Measurements from ENCODE around the gene PHOSPHO1. TPM values are rescaled to one million over a fixed set of nuclear protein-coding genes. Genes with fewer than 3 reads are reported as not detected.
"Not testable (repeated sequence)": the region's sequence is repeated elsewhere in the genome, so short reads cannot be mapped to it uniquely, and the experiment has no call there.

PHOSPHO1 gene
- total RNA-seq, 1 experiment from 2014 or later = 0.39 TPM

DNA sequence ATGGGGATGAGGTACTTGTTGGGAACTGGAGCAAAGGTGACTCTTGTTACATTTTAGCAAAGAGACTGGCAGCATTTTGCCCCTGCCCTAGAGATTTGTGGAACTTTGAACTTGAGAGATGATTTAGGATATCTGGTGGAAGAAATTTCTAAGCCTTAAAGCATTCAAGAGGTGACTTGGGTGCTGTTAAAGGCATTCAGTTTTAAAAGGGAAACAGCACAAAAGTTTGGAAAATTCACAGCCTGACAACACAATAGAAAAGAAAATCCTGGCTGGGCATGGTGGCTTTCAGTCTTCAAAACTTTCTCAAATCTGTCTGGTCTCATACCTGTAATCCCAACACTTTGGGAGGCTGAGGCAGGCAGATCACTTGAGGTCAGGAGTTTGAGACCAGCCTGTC is 46.1 kb downstream of the PHOSPHO1 start:
- H3K36me3 ChIP-seq; H3K27me3 ChIP-seq (replicated peaks); DNase-seq (ENCODE audit: low read depth in 1 of 2, low spot score in 2 of 2); H3K27ac ChIP-seq; H3K4me3 ChIP-seq: not testable (repeated sequence)
- Histone ChIP-seq H3K9me3 (replicated peaks) (peaks cover 11% of the 10 kb centered on the region), H3K4me1 (replicated peaks) (peaks cover 12% of the 10 kb centered on the region)

DNA sequence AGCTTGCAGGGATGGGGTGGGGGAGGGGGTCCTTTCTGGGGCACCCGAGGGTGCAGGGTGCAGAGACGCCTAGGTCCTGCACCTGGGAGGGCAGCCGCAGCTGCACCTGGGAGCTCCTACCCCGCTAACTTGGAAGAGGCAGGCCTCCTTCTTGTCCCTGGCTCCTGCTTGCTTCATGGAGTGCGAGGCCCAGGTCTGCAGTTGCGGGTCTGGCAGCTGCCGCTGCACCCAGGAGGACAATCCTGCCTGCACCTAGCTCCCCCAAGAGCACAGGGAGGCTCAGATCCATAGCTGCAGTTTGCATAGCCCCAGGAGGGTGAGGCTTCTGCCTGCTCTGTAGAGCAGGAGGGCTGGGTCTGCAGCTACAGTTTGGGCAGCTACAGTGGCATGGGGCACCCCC is 46.8 kb downstream of the PHOSPHO1 start:
- peaks cover 12% of the 10 kb centered on the region for H3K4me1 ChIP-seq (replicated peaks)

DNA sequence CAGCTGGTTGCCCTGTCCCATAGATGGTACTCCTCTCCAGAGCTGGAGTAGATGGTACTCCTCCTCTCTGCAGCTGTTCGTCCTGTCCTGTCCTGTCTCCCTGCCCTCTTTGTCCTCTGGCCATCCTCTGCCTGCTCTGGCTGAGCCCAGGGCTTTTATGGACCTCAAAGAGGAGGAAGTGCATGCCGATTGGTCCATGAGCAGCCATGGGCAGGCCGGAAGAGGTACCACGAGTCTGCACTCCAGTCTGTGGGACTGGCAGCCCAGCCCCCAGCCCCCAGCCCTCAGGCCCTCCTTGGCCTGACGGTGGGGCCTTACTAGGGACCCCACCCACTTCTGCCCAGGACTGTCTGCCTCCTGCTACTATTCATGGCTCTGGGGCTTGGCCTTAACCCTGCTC is 47.2 kb downstream of the PHOSPHO1 start:
- H3K4me3 ChIP-seq = no peak overlapping the region
- H3K9me3 ChIP-seq (replicated peaks) = peaks cover 11% of the 10 kb centered on the region
- no peak overlapping the region for H3K27ac ChIP-seq
- no peaks in the 10 kb centered on the region for H3K36me3 ChIP-seq
- H3K4me1 ChIP-seq (replicated peaks) = peaks cover 12% of the 10 kb centered on the region
- no peaks in the 10 kb centered on the region for H3K27me3 ChIP-seq (replicated peaks)
- DNase-seq (ENCODE audit: low read depth in 1 of 2, low spot score in 2 of 2) = no peak

More for the DNA sequence above, 46.8 kb downstream of the PHOSPHO1 start:
- no peak overlapping the region for H3K27ac ChIP-seq
- H3K4me3 ChIP-seq = no peak overlapping the region
- no peaks in the 10 kb centered on the region for H3K36me3 ChIP-seq
- no peak for DNase-seq (ENCODE audit: low read depth in 1 of 2, low spot score in 2 of 2)
- no peaks in the 10 kb centered on the region for H3K27me3 ChIP-seq (replicated peaks)
- H3K9me3 ChIP-seq (replicated peaks) = peaks cover 11% of the 10 kb centered on the region

DNA sequence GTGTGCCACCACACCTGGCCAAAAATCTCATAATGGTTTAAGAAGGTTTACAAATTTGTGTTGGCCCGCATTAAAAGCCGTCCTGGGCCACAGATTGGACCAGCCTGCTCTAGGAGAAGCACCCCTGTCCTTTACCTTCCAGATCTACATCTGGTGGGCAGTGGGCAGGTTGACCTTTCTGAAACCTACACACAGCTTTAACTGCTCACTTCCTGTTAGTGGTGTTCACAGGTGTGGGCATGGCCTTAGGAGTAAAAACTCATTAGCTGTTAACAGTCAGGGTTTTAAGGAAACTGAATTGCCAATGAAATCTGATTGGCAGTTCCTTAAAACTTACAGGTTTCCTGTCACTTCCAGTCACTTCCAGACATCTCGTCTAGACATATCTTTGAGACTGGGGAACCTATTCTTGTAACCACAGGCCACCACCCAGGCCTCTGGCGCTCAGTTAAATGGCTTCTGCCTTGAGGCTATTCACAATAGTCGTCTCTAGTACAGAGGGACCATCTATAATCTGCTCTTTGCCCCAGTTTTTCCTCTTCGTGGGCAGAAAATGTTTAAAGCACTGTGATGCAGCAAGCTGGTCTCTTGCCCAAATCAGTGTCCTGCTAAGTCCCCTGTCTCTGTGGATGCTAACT is 49.5 kb downstream of the PHOSPHO1 start:
- H3K4me3 ChIP-seq = no peak overlapping the region
- DNase-seq (ENCODE audit: low read depth in 1 of 2, low spot score in 2 of 2) = no peak
- no peak overlapping the region for H3K27ac ChIP-seq
- peaks cover 21% of the 10 kb centered on the region for H3K9me3 ChIP-seq (replicated peaks)
- no peaks in the 10 kb centered on the region; the same call in 1 of the 2 replicates for H3K4me1 ChIP-seq (replicated peaks)
- H3K27me3 ChIP-seq (replicated peaks) = no peaks in the 10 kb centered on the region
- H3K36me3 ChIP-seq = no peaks in the 10 kb centered on the region

DNA sequence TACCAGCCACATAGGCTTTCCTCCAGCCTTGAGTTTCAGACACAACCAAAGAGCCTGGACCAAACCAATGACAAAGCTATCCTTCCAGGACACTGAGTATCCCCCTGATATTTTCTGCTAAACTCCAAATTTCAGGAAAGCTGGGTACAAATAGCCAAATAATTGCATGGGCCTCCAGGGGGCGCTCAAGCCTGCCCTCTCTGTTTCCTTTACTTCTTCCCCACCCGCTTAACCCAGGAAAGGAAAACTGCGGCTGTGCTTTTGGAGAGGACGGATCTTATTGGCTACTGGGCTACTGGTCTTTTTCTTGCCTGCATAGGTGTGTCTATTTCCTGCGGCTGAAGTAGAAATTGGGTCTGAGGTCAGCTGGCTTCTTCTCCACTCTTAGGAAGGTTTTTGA is 50.3 kb downstream of the PHOSPHO1 start:
- Histone ChIP-seq H3K4me3 (no peak overlapping the region), H3K36me3 (no peaks in the 10 kb centered on the region), H3K4me1 (replicated peaks) (no peaks in the 10 kb centered on the region), H3K9me3 (replicated peaks) (peaks cover 22% of the 10 kb centered on the region), H3K27me3 (replicated peaks) (no peaks in the 10 kb centered on the region), H3K27ac (no peak overlapping the region)
- DNase-seq (ENCODE audit: low read depth in 1 of 2, low spot score in 2 of 2) = peak; percentile 62 to 75

DNA sequence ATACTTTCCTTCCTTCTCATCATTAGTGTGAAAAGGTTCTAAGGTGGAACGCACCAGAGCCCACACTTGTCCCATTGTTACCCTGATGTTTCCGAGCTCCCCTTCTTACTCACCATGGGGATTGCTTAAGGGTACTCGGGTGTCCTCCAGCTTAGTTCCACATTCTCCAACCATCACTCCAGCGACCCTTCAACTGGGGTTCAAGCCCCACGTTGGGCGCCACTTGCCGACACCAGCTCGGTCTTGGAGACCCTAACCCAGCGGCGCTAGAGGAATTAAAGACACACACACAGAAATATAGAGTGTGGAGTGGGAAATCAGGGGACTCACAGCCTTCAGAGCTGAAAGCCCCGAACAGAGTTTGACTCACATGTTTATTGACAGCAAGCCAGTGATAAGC is 54.6 kb downstream of the PHOSPHO1 start:
- not testable (repeated sequence) for H3K36me3 ChIP-seq; H3K4me1 ChIP-seq (replicated peaks); H3K27me3 ChIP-seq (replicated peaks); H3K4me3 ChIP-seq; DNase-seq (ENCODE audit: low read depth in 1 of 2, low spot score in 2 of 2); H3K27ac ChIP-seq
- peaks cover 18% of the 10 kb centered on the region for H3K9me3 ChIP-seq (replicated peaks)

Other genes starting within 250 kb of the PHOSPHO1 start
- 5.0 and 8.7 TPM in 2 replicates for gene IGF2BP1, start 233.4 kb downstream of the PHOSPHO1 start, total RNA-seq (2014; rRNA removed; shearing (Covaris generic))
- gene B4GALNT2, start 98.0 kb downstream of the PHOSPHO1 start, total RNA-seq (2014; rRNA removed; shearing (Covaris generic)) = 0.06 and 0.39 TPM in 2 replicates
- gene GNGT2, start 20.2 kb downstream of the PHOSPHO1 start, total RNA-seq (2014; rRNA removed; shearing (Covaris generic)) = not detected in 2 replicates
- not detected in 2 replicates for gene ABI3, start 20.1 kb downstream of the PHOSPHO1 start, total RNA-seq (2014; rRNA removed; shearing (Covaris generic))
- gene ZNF652, start 131.5 kb upstream of the PHOSPHO1 start, total RNA-seq (2014; rRNA removed; shearing (Covaris generic)) = 23.8 and 37.1 TPM in 2 replicates
- gene PHB1, start 184.1 kb upstream of the PHOSPHO1 start, total RNA-seq (2014; rRNA removed; shearing (Covaris generic)) = 275 and 280 TPM in 2 replicates

Data from SJSA1 (cell line).